SU-DHL-6 (cell line): ENCODE measurements around the gene ADCY3.

Source experiments
- EZH2phosphoT487 ChIP-seq: fragments of 200-600 bp; sonication (generic), shearing (Covaris generic); conservative IDR thresholded peaks from 2 replicates; pipeline ENCODE4 v1.6.1; 2018; ENCODE audit warnings: mild to moderate bottlenecking, antibody characterized with exemption, low read length, moderate library complexity, mixed read lengths
- TF ChIP-seq, protein P1 (sequence below): fragments of 200-600 bp; sonication (generic); IDR thresholded peaks from one replicate; pipeline ENCODE4 v1.5.1; 2017; ENCODE audit warnings: antibody characterized with exemption, mild to moderate bottlenecking, low read length, moderate library complexity; ENCODE audit not compliant: insufficient read depth, poor library complexity, severe bottlenecking

- TF ChIP-seq, protein P1, sequence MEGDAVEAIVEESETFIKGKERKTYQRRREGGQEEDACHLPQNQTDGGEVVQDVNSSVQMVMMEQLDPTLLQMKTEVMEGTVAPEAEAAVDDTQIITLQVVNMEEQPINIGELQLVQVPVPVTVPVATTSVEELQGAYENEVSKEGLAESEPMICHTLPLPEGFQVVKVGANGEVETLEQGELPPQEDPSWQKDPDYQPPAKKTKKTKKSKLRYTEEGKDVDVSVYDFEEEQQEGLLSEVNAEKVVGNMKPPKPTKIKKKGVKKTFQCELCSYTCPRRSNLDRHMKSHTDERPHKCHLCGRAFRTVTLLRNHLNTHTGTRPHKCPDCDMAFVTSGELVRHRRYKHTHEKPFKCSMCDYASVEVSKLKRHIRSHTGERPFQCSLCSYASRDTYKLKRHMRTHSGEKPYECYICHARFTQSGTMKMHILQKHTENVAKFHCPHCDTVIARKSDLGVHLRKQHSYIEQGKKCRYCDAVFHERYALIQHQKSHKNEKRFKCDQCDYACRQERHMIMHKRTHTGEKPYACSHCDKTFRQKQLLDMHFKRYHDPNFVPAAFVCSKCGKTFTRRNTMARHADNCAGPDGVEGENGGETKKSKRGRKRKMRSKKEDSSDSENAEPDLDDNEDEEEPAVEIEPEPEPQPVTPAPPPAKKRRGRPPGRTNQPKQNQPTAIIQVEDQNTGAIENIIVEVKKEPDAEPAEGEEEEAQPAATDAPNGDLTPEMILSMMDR = no peak
- TF ChIP-seq EZH2phosphoT487 = no peak
Measured at GRCh38 chr2:24852431-24853020, 67.5 kb downstream of the ADCY3 start.
